ENCODE results near the gene LAPTM4A. TPM values are rescaled to one million over a fixed set of nuclear protein-coding genes. Genes with fewer than 3 reads are reported as not detected.
A peak's percentile ranks its signal among the peaks of the same experiment; 100 is the strongest.
"Not testable (repeated sequence)": the region's sequence is repeated elsewhere in the genome, so short reads cannot be mapped to it uniquely, and the experiment has no call there.

The LAPTM4A gene
- total RNA-seq, 1 experiment from 2014 or later, result 160 TPM

- peak; percentile 80 for DNase-seq (ENCODE audit: unreplicated experiment)
- no peaks in the 10 kb centered on the region for H3K27me3 Mint-ChIP-seq (ENCODE audit: insufficient read depth, unreplicated experiment)
Measured at GRCh38 chr2:20050104-20050645, 1.3 kb downstream of the LAPTM4A start.

GRCh38 chr2:20049637-20050036 lies 1.8 kb downstream of the LAPTM4A start:
- no peaks in the 10 kb centered on the region for H3K9me3 Mint-ChIP-seq (ENCODE audit: unreplicated experiment)
- BruUV-seq (replicated peaks), result TSS peak; percentile 23
- H3K4me3 Mint-ChIP-seq (ENCODE audit: unreplicated experiment), result no peak overlapping the region
- H3K27ac Mint-ChIP-seq (ENCODE audit: low read depth, unreplicated experiment), result no peak overlapping the region
- peak; percentile 27 for DNase-seq (ENCODE audit: unreplicated experiment)
- H3K27me3 Mint-ChIP-seq (ENCODE audit: insufficient read depth, unreplicated experiment), result no peaks in the 10 kb centered on the region
- ChIA-PET CTCF (interaction anchor here (0.8 to 3.7 kb wide), 6 partner anchors 19 to 241 kb away, joined by 3 to 33 read pairs (median 4); no protein-coding TSS in a partner anchor), POLR2A (interaction anchor here (0.7 to 11.8 kb wide), 13 partner anchors 11 to 182 kb away, joined by 3 to 522 read pairs (median 9); partner anchors contain the start of genes SDC1 and WDR35)
- intact Hi-C loops (cut with micrococcal nuclease), result loop anchor here (1.0 to 2.0 kb wide), 3 partner anchors 34 to 93 kb away; no protein-coding TSS in a partner anchor
- peaks cover 5% of the 10 kb centered on the region for H3K36me3 Mint-ChIP-seq (ENCODE audit: insufficient read depth, unreplicated experiment)
- TF ChIP-seq CTCF (IDR thresholded peaks at IDR 0.05; ENCODE audit: unreplicated experiment), result no peak
- peaks cover 24% of the 10 kb centered on the region for H3K4me1 Mint-ChIP-seq (ENCODE audit: insufficient read depth, unreplicated experiment)

More at GRCh38 chr2:20050104-20050645, 1.3 kb downstream of the LAPTM4A start:
- BruUV-seq (replicated peaks), result no TSS peak
- CTCF ChIA-PET, result interaction anchor here (0.8 to 3.7 kb wide), 5 partner anchors 19 to 176 kb away, joined by 3 to 33 read pairs (median 4); no protein-coding TSS in a partner anchor
- intact Hi-C loops (cut with micrococcal nuclease), result loop anchor here (1.0 to 2.0 kb wide), 2 partner anchors 43 to 93 kb away; no protein-coding TSS in a partner anchor
- no peaks in the 10 kb centered on the region for H3K36me3 Mint-ChIP-seq (ENCODE audit: insufficient read depth, unreplicated experiment)
- H3K4me1 Mint-ChIP-seq (ENCODE audit: insufficient read depth, unreplicated experiment), result peaks cover 24% of the 10 kb centered on the region
- no peak for TF ChIP-seq CTCF (IDR thresholded peaks at IDR 0.05; ENCODE audit: unreplicated experiment)
- no peak overlapping the region for H3K4me3 Mint-ChIP-seq (ENCODE audit: unreplicated experiment)
- POLR2A ChIA-PET, result interaction anchor here (0.7 to 11.8 kb wide), 19 partner anchors 11 to 299 kb away, joined by 3 to 522 read pairs (median 10); partner anchors contain the start of genes SDC1 and WDR35
- no peaks in the 10 kb centered on the region for H3K9me3 Mint-ChIP-seq (ENCODE audit: unreplicated experiment)
- no peak overlapping the region for H3K27ac Mint-ChIP-seq (ENCODE audit: low read depth, unreplicated experiment)

GRCh38 chr2:20048488-20049448 lies 2.7 kb downstream of the LAPTM4A start:
- CTCF ChIA-PET, result interaction anchor here (0.6 to 3.7 kb wide), 10 partner anchors 9 to 242 kb away, joined by 3 to 33 read pairs (median 4); no protein-coding TSS in a partner anchor
- no peak overlapping the region for H3K27ac Mint-ChIP-seq (ENCODE audit: low read depth, unreplicated experiment)
- H3K36me3 Mint-ChIP-seq (ENCODE audit: insufficient read depth, unreplicated experiment), result peaks cover 10% of the 10 kb centered on the region
- DNase-seq (ENCODE audit: unreplicated experiment), result no peak
- H3K9me3 Mint-ChIP-seq (ENCODE audit: unreplicated experiment), result no peaks in the 10 kb centered on the region
- H3K4me3 Mint-ChIP-seq (ENCODE audit: unreplicated experiment), result no peak overlapping the region
- BruUV-seq (replicated peaks), result no TSS peak
- peaks cover 24% of the 10 kb centered on the region for H3K4me1 Mint-ChIP-seq (ENCODE audit: insufficient read depth, unreplicated experiment)
- POLR2A ChIA-PET, result interaction anchor here (0.6 to 11.8 kb wide), 19 partner anchors 10 to 187 kb away, joined by 3 to 522 read pairs (median 5); partner anchors contain the start of genes SDC1 and WDR35
- intact Hi-C loops (cut with micrococcal nuclease), result loop anchor here (1.0 kb wide), 1 partner anchor 33 kb away; no protein-coding TSS in a partner anchor
- no peak for TF ChIP-seq CTCF (IDR thresholded peaks at IDR 0.05; ENCODE audit: unreplicated experiment)
- no peaks in the 10 kb centered on the region for H3K27me3 Mint-ChIP-seq (ENCODE audit: insufficient read depth, unreplicated experiment)

GRCh38 chr2:20045712-20046292 lies 5.6 kb downstream of the LAPTM4A start:
- not testable (repeated sequence) for H3K27ac Mint-ChIP-seq (ENCODE audit: low read depth, unreplicated experiment); BruUV-seq (replicated peaks)

More at GRCh38 chr2:20045712-20046292, 5.6 kb downstream of the LAPTM4A start:
- H3K9me3 Mint-ChIP-seq (ENCODE audit: unreplicated experiment); H3K4me3 Mint-ChIP-seq (ENCODE audit: unreplicated experiment); DNase-seq (ENCODE audit: unreplicated experiment); H3K27me3 Mint-ChIP-seq (ENCODE audit: insufficient read depth, unreplicated experiment); intact Hi-C loops (cut with micrococcal nuclease): not testable (repeated sequence)
- peaks cover 10% of the 10 kb centered on the region for H3K36me3 Mint-ChIP-seq (ENCODE audit: insufficient read depth, unreplicated experiment)
- POLR2A ChIA-PET, result interaction anchor here (0.9 kb wide), 1 partner anchor 26 kb away, joined by 3 read pairs; no protein-coding TSS in a partner anchor
- peaks cover 35% of the 10 kb centered on the region for H3K4me1 Mint-ChIP-seq (ENCODE audit: insufficient read depth, unreplicated experiment)
- CTCF ChIA-PET, result interaction anchor here (0.9 to 5.7 kb wide), 3 partner anchors 18 to 49 kb away, joined by 3 to 32 read pairs (median 4); no protein-coding TSS in a partner anchor

All from MCF 10A (cell line).